GM18867 (cell line): Measurements from ENCODE around the gene TMUB2.
A peak's percentile ranks its signal among the peaks of the same experiment; 100 is the strongest.

Experiments
- ATAC-seq: cut with Tn5 transposase; IDR thresholded peaks from one replicate; pipeline ENCODE4 v1.9.1; 2021; ENCODE audit warnings: mild to moderate bottlenecking, moderate library complexity; ENCODE audit not compliant: unreplicated experiment

TMUB2 gene

GRCh38 chr17:44176671-44177501, 9.9 kb upstream of the TMUB2 start:
- no peak for ATAC-seq

- ATAC-seq, result no peak
These were observed 9.1 kb upstream of the TMUB2 start for GRCh38 chr17:44177640-44178039.

- ATAC-seq, result no peak
These were observed 8.6 kb upstream of the TMUB2 start for GRCh38 chr17:44178133-44178532.

- no peak for ATAC-seq
These were observed 3.7 kb upstream of the TMUB2 start for GRCh38 chr17:44183024-44183423.

GRCh38 chr17:44184212-44184810, 2.5 kb upstream of the TMUB2 start:
- no peak for ATAC-seq

- peak; percentile 40 for ATAC-seq
These were observed 543 bp downstream of the TMUB2 start for GRCh38 chr17:44187131-44187899.

- ATAC-seq, result no peak
These were observed 2.0 kb downstream of the TMUB2 start for GRCh38 chr17:44188576-44189403.

GRCh38 chr17:44190481-44190880, 3.7 kb downstream of the TMUB2 start:
- no peak for ATAC-seq

GRCh38 chr17:44191369-44191768, 4.6 kb downstream of the TMUB2 start:
- no peak for ATAC-seq

- ATAC-seq, result no peak
These were observed 5.2 kb downstream of the TMUB2 start for GRCh38 chr17:44191941-44192496.

GRCh38 chr17:44192750-44193149, 6.0 kb downstream of the TMUB2 start:
- no peak for ATAC-seq

- ATAC-seq, result no peak
These were observed 6.7 kb downstream of the TMUB2 start for GRCh38 chr17:44193326-44194084.

GRCh38 chr17:44197107-44197506, 10.3 kb downstream of the TMUB2 start:
- ATAC-seq, result no peak

GRCh38 chr17:44197980-44198720, 11.4 kb downstream of the TMUB2 start:
- ATAC-seq, result no peak

- peak; percentile 16 for ATAC-seq
These were observed 12.2 kb downstream of the TMUB2 start for GRCh38 chr17:44198721-44199552.

GRCh38 chr17:44199553-44200477, 13.0 kb downstream of the TMUB2 start, which contains the start of gene ATXN7L3:
Gene ATXN7L3 (minus strand): TSS chr17:44199884. CDS start chr17:44198070, 1,814 bp downstream.
- ATAC-seq, result peak; percentile 65
